HepG2 (cell line): ENCODE data around the gene SMIM14. TPM values are rescaled to one million over a fixed set of nuclear protein-coding genes. Genes with fewer than 3 reads are reported as not detected.

Source experiments
- ATAC-seq: fragments of 200-7000 bp; cut with Tn5 transposase; 3 replicates; pipeline ENCODE4 v1.9.1; 2020; ENCODE audit warnings: mild to moderate bottlenecking, moderate library complexity
- BruUV-seq: library from RNA; stranded (reverse); fragments of 400-500 nt; replicated peaks from 2 replicates; lab custom pipeline; 2021; lab: Mats Ljungman, UMichigan
- CTCF ChIA-PET: fragments of 300-600 bp; formaldehyde crosslinking; extraction: SDS; loops from one replicate; lab custom pipeline; 2021; ENCODE audit warnings: low total read pairs, inconsistent platforms, low intra/inter-chr PET ratio; lab: Yijun Ruan, JAX
- POLR2A ChIA-PET: fragments of 350-600 bp; sonication (Branson Sonifier 250); formaldehyde crosslinking; loops from one replicate; lab custom pipeline; 2020; ENCODE audit warnings: antibody characterized with exemption, inconsistent platforms; lab: Yijun Ruan, JAX
- DNase-seq: peaks from one replicate; pipeline ENCODE4 v3.0.0-alpha.2; 2015; ENCODE audit warnings: low spot score
- FAIRE-seq: peaks from 3 replicates; lab custom pipeline; 2011; peaks lifted over from hg19 to GRCh38; lab: Jason Lieb, UNC
- H2AFZ ChIP-seq: one replicate; pipeline ENCODE4 v1.6.1; 2011; ENCODE audit warnings: low read length, inconsistent platforms
- H3K27ac ChIP-seq: fragments of 300-600 bp; 3 replicates; pipeline ENCODE4 v1.8.0; 2011; ENCODE audit warnings: mixed run types, mild to moderate bottlenecking, mixed read lengths, low read length, inconsistent platforms; ENCODE audit not compliant: insufficient read depth; ENCODE audit errors: extremely low read length
- H3K27me3 ChIP-seq, 2 experiments: fragments of 200-600 bp in 1 of 2; 2 replicates in 1 of 2; 3 replicates in 1 of 2; pipeline versions ENCODE4 v1.6.0 to v1.8.0; 2011; ENCODE audit warnings: low read length in 2 of 2, mild to moderate bottlenecking in 2 of 2, moderate library complexity in 2 of 2, inconsistent platforms in 1 of 2; ENCODE audit not compliant: insufficient read depth in 2 of 2, control insufficient read depth in 1 of 2
- H3K36me3 ChIP-seq, 2 experiments: fragments of 200-600 bp in 1 of 2; replicated peaks in 1 of 2; 2 replicates in 1 of 2; 3 replicates in 1 of 2; pipeline versions ENCODE4 v1.5.1 to v1.8.0; 2011; ENCODE audit warnings: low read length in 2 of 2, inconsistent platforms in 1 of 2; ENCODE audit not compliant: insufficient read depth in 2 of 2, control insufficient read depth in 1 of 2
- H3K4me1 ChIP-seq: 2 replicates; pipeline ENCODE4 v1.5.1; 2012; ENCODE audit warnings: low read length, inconsistent platforms; ENCODE audit not compliant: insufficient read depth
- H3K4me2 ChIP-seq: 2 replicates; pipeline ENCODE4 v1.6.0; 2011; ENCODE audit warnings: low read depth, low read length, inconsistent platforms
- H3K4me3 ChIP-seq, 3 experiments: fragments of 200-600 bp in 1 of 3; sonication (generic), shearing (Covaris generic) in 1 of 3; replicated peaks in 1 of 3; 2 replicates each; pipeline ENCODE4 v1.5.1; 2011 to 2016; ENCODE audit warnings: low read length in 3 of 3, inconsistent platforms in 2 of 3, low read depth in 2 of 3, mild to moderate bottlenecking in 2 of 3, control low read depth in 1 of 3, mixed read lengths in 1 of 3; ENCODE audit not compliant: insufficient read depth in 1 of 3
- H3K79me2 ChIP-seq: one replicate; pipeline ENCODE4 v1.6.1; 2011; ENCODE audit warnings: low read length, inconsistent platforms; ENCODE audit not compliant: insufficient read depth
- H3K9ac ChIP-seq: 2 replicates; pipeline ENCODE4 v1.6.0; 2011; ENCODE audit warnings: mild to moderate bottlenecking, low read depth, low read length, inconsistent platforms; ENCODE audit not compliant: insufficient read depth
- H3K9me3 ChIP-seq: 2 replicates; pipeline ENCODE4 v1.5.1; 2012; ENCODE audit warnings: mild to moderate bottlenecking, low read length
- H4K20me1 ChIP-seq: 2 replicates; pipeline ENCODE4 v1.6.0; 2011; ENCODE audit warnings: inconsistent platforms, mild to moderate bottlenecking, low read length, moderate library complexity; ENCODE audit not compliant: insufficient read depth
- AKAP8 ChIP-seq: sonication (generic); formaldehyde crosslinking; IDR thresholded peaks from 2 replicates; pipeline ENCODE4 v1.5.1; 2020; ENCODE audit warnings: mild to moderate bottlenecking, missing genetic modification reagents
- ARID2 ChIP-seq: sonication (generic); formaldehyde crosslinking; IDR thresholded peaks from 2 replicates; pipeline ENCODE4 v1.8.1; 2022; ENCODE audit warnings: mild to moderate bottlenecking, missing genetic modification reagents, borderline replicate concordance
- DDIT3 ChIP-seq: sonication (generic); formaldehyde crosslinking; IDR thresholded peaks from 2 replicates; pipeline ENCODE4 v1.4.0; 2020; ENCODE audit warnings: mild to moderate bottlenecking, missing genetic modification reagents
- ELF3 ChIP-seq: IDR thresholded peaks from 2 replicates; pipeline ENCODE4 v1.6.1; 2016; ENCODE audit warnings: missing genetic modification reagents, missing compliant biosample characterization
- GMEB2 ChIP-seq: IDR thresholded peaks from 2 replicates; pipeline ENCODE4 v1.6.1; 2016; ENCODE audit warnings: missing biosample characterization, missing genetic modification reagents, low read depth
- KDM1A ChIP-seq: IDR thresholded peaks from 2 replicates; pipeline ENCODE4 v1.6.1; 2016; ENCODE audit warnings: missing compliant biosample characterization
- MXD3 ChIP-seq: IDR thresholded peaks from 2 replicates; pipeline ENCODE4 v1.6.1; 2016; ENCODE audit warnings: mild to moderate bottlenecking, missing biosample characterization, missing genetic modification reagents
- ZBTB8A ChIP-seq: sonication (generic); formaldehyde crosslinking; IDR thresholded peaks from 2 replicates; pipeline ENCODE4 v1.4.0; 2020; ENCODE audit warnings: mild to moderate bottlenecking, low read depth, missing genetic modification reagents, borderline replicate concordance
- ZFX ChIP-seq: sonication (generic); formaldehyde crosslinking; IDR thresholded peaks from 2 replicates; pipeline ENCODE4 v1.4.0; 2020; ENCODE audit warnings: mild to moderate bottlenecking, low read depth, missing genetic modification reagents, moderate library complexity
- ZNF546 ChIP-seq: sonication (generic); formaldehyde crosslinking; conservative IDR thresholded peaks from 2 replicates; pipeline ENCODE4 v1.8.1; 2023; ENCODE audit warnings: mild to moderate bottlenecking, missing genetic modification reagents
- ZNF558 ChIP-seq: sonication (generic); formaldehyde crosslinking; IDR thresholded peaks from 2 replicates; pipeline ENCODE4 v1.9.0; 2022; ENCODE audit warnings: mild to moderate bottlenecking, missing genetic modification reagents, borderline replicate concordance
- ZNF652 ChIP-seq: IDR thresholded peaks from 2 replicates; pipeline ENCODE4 v1.6.1; 2016; ENCODE audit warnings: low read depth, borderline replicate concordance
- ZNF740 ChIP-seq: sonication (generic); formaldehyde crosslinking; IDR thresholded peaks from 2 replicates; pipeline ENCODE4 v1.4.0; 2020; ENCODE audit warnings: missing genetic modification reagents
- WGBS: methylation state at CpG from one replicate; pipeline ENCODE4 v1.1.6; 2017; ENCODE audit warnings: low lambda C conversion rate; 5-methylcytosine and 5-hydroxymethylcytosine counted together
- in situ Hi-C: cut with HindIII; loops from 2 replicates; pipeline ENCODE4 v1.10.0; 2017; ENCODE audit warnings: low pct_unique_long_range_greater_than_20kb; ENCODE audit not compliant: extremely low pct_ligation_motif_present
- intact Hi-C: fragments of 100-400 bp; cut with micrococcal nuclease; formaldehyde crosslinking; loops from one replicate; pipeline ENCODE4 v1.10.0; 2022; ENCODE audit not compliant: unreplicated experiment
- polyA plus RNA-seq, 8 experiments: library from polyadenylated mRNA; depleted of rRNA in 3 of 8; stranded (reverse) in 7 of 8; unstranded in 1 of 8; fragments of >200 nt; fragmentation: Illumina TruSeq in 4 of 8; extraction: Trizol in 4 of 8; gene quantifications; 2 replicates each; pipeline versions ENCODE4 v1.2.1 to v1.2.3, GENCODE V29; 2011 to 2016; ENCODE audit warnings: low read depth in 4 of 8, missing spikeins in 1 of 8, mixed read lengths in 1 of 8; ENCODE audit not compliant: insufficient read depth in 1 of 8
- total RNA-seq, 5 experiments: library from RNA; depleted of rRNA; stranded (reverse); fragments of >200 nt; fragmentation: Illumina TruSeq; extraction: Trizol; gene quantifications; 2 replicates each; pipeline ENCODE4 v1.2.3, GENCODE V29; 2016; ENCODE audit warnings: low read depth in 1 of 5

The SMIM14 gene
- total and polyA plus RNA-seq, 2 of the 13 experiments (the other 11 are each of a cell fraction or from before 2014, with no cell fraction given): 16.3 to 28.1 TPM

- no peak overlapping the region for H2AFZ ChIP-seq
- CTCF ChIA-PET: no interaction called here
- FAIRE-seq (no peak), DNase-seq (no peak), ATAC-seq (no peak)
- no peaks in the 10 kb centered on the region for H3K27me3 ChIP-seq
- in situ Hi-C loops (no loop called here), intact Hi-C loops (no loop called here)
- H3K4me2 ChIP-seq: no peak overlapping the region
- H3K79me2 ChIP-seq: no peaks in the 10 kb centered on the region
- H3K9me3 ChIP-seq: no peaks in the 10 kb centered on the region
- no peak overlapping the region for H3K4me3 ChIP-seq
- TF ChIP-seq ZBTB8A (CRISPR knock-in tag) (no peak), ZFX (CRISPR knock-in tag) (no peak), ZNF652 (CRISPR knock-in tag) (no peak), ELF3 (CRISPR knock-in tag) (no peak), KDM1A (CRISPR knock-in tag) (no peak), ARID2 (CRISPR knock-in tag) (no peak), DDIT3 (CRISPR knock-in tag) (no peak), ZNF740 (no peak), GMEB2 (no peak), AKAP8 (no peak), MXD3 (CRISPR knock-in tag) (no peak), ZNF546 (CRISPR knock-in tag) (no peak), ZNF558 (CRISPR knock-in tag) (no peak)
- no TSS peak for BruUV-seq
- POLR2A ChIA-PET: no interaction called here
- 95% methylated on average over 6 of the region's 6 CpGs for WGBS
- no peaks in the 10 kb centered on the region for H3K36me3 ChIP-seq
- H3K27ac ChIP-seq: no peak overlapping the region
- no peak overlapping the region for H3K9ac ChIP-seq
- H4K20me1 ChIP-seq: no peaks in the 10 kb centered on the region
- peaks cover 31% of the 10 kb centered on the region for H3K4me1 ChIP-seq
Observed at GRCh38 chr4:39660757-39661156, 22.1 kb upstream of the SMIM14 start.
